Mesothelial cell of epicardium (in vitro differentiated cells): Measurements from ENCODE around the gene USP31. TPM values are rescaled to one million over a fixed set of nuclear protein-coding genes. Genes with fewer than 3 reads are reported as not detected.

Experiments
- DNase-seq, 2 experiments: peaks; one replicate each; pipeline ENCODE4 v3.0.0; 2021; ENCODE audit warnings: low spot score in 2 of 2; ENCODE audit not compliant: unreplicated experiment in 2 of 2
- H3K27ac Mint-ChIP-seq: 2 replicates; pipeline ENCODE4 v1.8.0; 2021; ENCODE audit warnings: mixed read lengths
- H3K27me3 Mint-ChIP-seq: 2 replicates; pipeline ENCODE4 v1.8.0; 2021; ENCODE audit warnings: low read depth, mixed read lengths
- H3K36me3 Mint-ChIP-seq: 2 replicates; pipeline ENCODE4 v1.8.0; 2021; ENCODE audit warnings: mixed read lengths
- H3K4me1 Mint-ChIP-seq: 2 replicates; pipeline ENCODE4 v1.8.0; 2021; ENCODE audit warnings: mixed read lengths
- H3K4me3 Mint-ChIP-seq: 2 replicates; pipeline ENCODE4 v1.8.0; 2021; ENCODE audit warnings: mild to moderate bottlenecking, moderate library complexity, mixed read lengths
- H3K9me3 Mint-ChIP-seq: 2 replicates; pipeline ENCODE4 v1.8.0; 2021; ENCODE audit warnings: mixed read lengths
- CTCF ChIP-seq: fragments of 200-600 bp; sonication (generic); IDR thresholded peaks from one replicate; pipeline ENCODE4 v1.5.0; 2021; ENCODE audit warnings: antibody characterized with exemption; ENCODE audit not compliant: unreplicated experiment
- total RNA-seq: library from RNA; stranded (reverse); gene quantifications from 3 replicates; pipeline ENCODE4 v1.2.1, GENCODE V29; 2021

The USP31 gene
- total RNA-seq, 1 donor from 2014 or later = 13.7 TPM

GRCh38 chr16:23132775-23133463 lies 16.3 kb downstream of the USP31 start:
- Mint-ChIP-seq H3K4me3 (peak overlapping the region; percentile 3), H3K27me3 (no peaks in the 10 kb centered on the region), H3K4me1 (peaks cover 26% of the 10 kb centered on the region), H3K36me3 (no peaks in the 10 kb centered on the region), H3K9me3 (peaks cover 6% of the 10 kb centered on the region), H3K27ac (peak overlapping the region; percentile 83)
- no peak for TF ChIP-seq CTCF
- no peak for DNase-seq

DNA sequence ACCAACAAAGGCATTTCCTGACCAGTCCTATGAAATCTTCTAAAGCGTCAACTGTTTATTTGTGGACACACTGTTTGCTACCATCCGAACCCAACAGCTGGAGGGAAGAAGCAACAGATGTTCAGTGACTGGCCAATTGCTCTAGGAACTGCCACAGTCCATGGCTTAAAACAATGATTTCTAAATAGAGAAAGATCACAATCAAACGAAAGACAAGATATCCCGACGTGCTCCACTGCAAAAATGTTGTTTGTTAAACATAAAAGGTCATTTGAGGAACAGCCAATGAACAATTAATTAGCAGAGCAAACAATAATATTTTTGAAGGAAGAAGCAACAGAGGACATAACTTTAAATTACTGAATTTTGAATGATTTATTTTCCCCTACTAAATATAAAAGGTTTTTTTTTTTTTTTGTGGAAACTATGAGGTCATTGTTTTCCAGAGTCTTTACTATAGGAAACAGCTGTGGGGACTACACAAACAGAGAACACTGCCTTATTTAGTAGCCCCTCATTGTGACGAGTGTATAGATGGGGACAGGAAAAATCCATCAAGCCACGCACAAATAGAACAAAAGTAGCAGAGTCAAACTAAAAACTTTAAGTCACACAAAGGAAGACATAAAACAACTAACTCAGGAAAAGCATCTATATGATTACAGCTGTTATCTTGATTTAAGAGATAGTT lies 17.2 kb downstream of the USP31 start:
- H3K4me3 Mint-ChIP-seq = no peak overlapping the region
- TF ChIP-seq CTCF = no peak
- no peaks in the 10 kb centered on the region for H3K36me3 Mint-ChIP-seq
- no peaks in the 10 kb centered on the region for H3K27me3 Mint-ChIP-seq
- H3K9me3 Mint-ChIP-seq = peaks cover 6% of the 10 kb centered on the region
- DNase-seq = no peak
- H3K4me1 Mint-ChIP-seq = peaks cover 22% of the 10 kb centered on the region
- H3K27ac Mint-ChIP-seq = peak overlapping the region; percentile 76

- H3K4me3 Mint-ChIP-seq = no peak overlapping the region
- H3K27ac Mint-ChIP-seq = peak overlapping the region; percentile 76
- no peaks in the 10 kb centered on the region for H3K36me3 Mint-ChIP-seq
- peaks cover 6% of the 10 kb centered on the region for H3K9me3 Mint-ChIP-seq
- DNase-seq = no peak
- no peak for TF ChIP-seq CTCF
- no peaks in the 10 kb centered on the region for H3K27me3 Mint-ChIP-seq
- H3K4me1 Mint-ChIP-seq = peaks cover 22% of the 10 kb centered on the region
These were observed 17.8 kb downstream of the USP31 start for GRCh38 chr16:23131436-23131835.

DNA sequence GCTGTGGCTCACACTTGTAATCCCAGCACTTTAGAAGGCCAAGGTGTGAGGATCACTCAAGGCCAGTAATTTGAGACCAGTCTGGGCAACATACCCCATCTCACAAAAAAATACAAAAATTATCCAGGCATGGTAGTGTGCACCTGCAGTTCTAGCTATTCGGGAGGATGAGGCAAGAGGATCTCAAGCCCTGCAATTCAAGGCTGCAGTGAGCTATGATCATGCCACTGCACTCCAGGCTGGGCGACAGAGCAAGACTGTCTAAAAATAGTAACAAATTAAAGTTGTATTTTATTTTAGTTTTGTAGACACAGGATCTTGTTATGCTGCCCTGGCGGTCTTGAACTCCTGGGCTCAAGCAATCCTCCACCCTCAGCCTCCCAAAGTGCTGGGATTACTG lies 18.2 kb downstream of the USP31 start:
- H3K27ac Mint-ChIP-seq = no peak overlapping the region
- no peak for DNase-seq
- H3K4me1 Mint-ChIP-seq = peaks cover 22% of the 10 kb centered on the region
- no peak overlapping the region for H3K4me3 Mint-ChIP-seq
- no peaks in the 10 kb centered on the region for H3K27me3 Mint-ChIP-seq
- TF ChIP-seq CTCF = no peak
- H3K9me3 Mint-ChIP-seq = peaks cover 5% of the 10 kb centered on the region
- H3K36me3 Mint-ChIP-seq = no peaks in the 10 kb centered on the region

DNA sequence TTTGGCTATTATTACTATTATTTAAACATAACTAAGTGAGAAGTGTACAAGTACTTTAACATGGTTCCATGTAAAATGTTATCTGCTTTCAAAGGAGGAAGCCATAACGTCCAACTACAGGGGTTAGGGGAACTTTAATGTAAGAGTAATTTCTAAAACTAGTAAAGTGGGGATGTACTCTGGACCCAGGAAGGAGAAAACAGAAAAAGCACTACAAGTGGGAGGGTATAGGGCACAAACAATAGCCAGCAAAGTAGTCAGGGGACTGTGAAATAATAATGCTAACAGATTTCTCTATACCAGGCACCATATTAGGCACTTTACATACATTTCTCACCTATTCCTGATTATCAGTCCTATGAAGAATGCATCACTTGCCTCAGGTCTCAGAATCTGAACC lies 19.6 kb downstream of the USP31 start:
- no peak for DNase-seq
- Mint-ChIP-seq H3K27me3 (no peaks in the 10 kb centered on the region), H3K4me3 (no peak overlapping the region), H3K27ac (no peak overlapping the region), H3K9me3 (no peaks in the 10 kb centered on the region), H3K4me1 (peaks cover 22% of the 10 kb centered on the region), H3K36me3 (no peaks in the 10 kb centered on the region)
- no peak for TF ChIP-seq CTCF
